GM12878 (cell line): ENCODE results near the gene SNCB. TPM values are rescaled to one million over a fixed set of nuclear protein-coding genes. Genes with fewer than 3 reads are reported as not detected.

Source experiments
- ATAC-seq: fragments of 200-7000 bp; cut with Tn5 transposase; 3 replicates; pipeline ENCODE4 v1.9.1; 2020; ENCODE audit warnings: mild to moderate bottlenecking, moderate library complexity
- BruUV-seq: library from RNA; stranded (reverse); fragments of 400-500 nt; replicated peaks from 2 replicates; lab custom pipeline; 2021; lab: Mats Ljungman, UMichigan
- CTCF ChIA-PET: fragments of 300-600 bp; sonication (Branson Sonifier 250); formaldehyde crosslinking; extraction: SDS; loops from one replicate; lab custom pipeline; 2021; ENCODE audit warnings: inconsistent platforms; lab: Yijun Ruan, JAX
- POLR2A ChIA-PET: fragments of 350-600 bp; formaldehyde crosslinking; extraction: SDS; loops from one replicate; lab custom pipeline; 2021; ENCODE audit warnings: inconsistent platforms; lab: Charles Lee
- RAD21 ChIA-PET: fragments of 300-600 bp; sonication (Branson Sonifier 250); formaldehyde crosslinking; loops from one replicate; lab custom pipeline; 2023; ENCODE audit warnings: antibody characterized with exemption; ENCODE audit not compliant: unreplicated experiment; lab: Charles Lee
- SMC1A ChIA-PET: fragments of 300-600 bp; sonication (Branson Sonifier 250); formaldehyde crosslinking; loops from one replicate; lab custom pipeline; 2023; ENCODE audit not compliant: unreplicated experiment, uncharacterized antibody; lab: Charles Lee
- DNase-seq: peaks from one replicate; pipeline ENCODE4 v3.0.0-alpha.2; 2011; ENCODE audit warnings: low read depth, low spot score
- FAIRE-seq: peaks from 3 replicates; lab custom pipeline; 2011; peaks lifted over from hg19 to GRCh38; lab: Jason Lieb, UNC
- H2AFZ ChIP-seq: 2 replicates; pipeline ENCODE4 v1.6.0; 2011; ENCODE audit warnings: low read depth, low read length, control low read depth; ENCODE audit not compliant: control insufficient read depth
- H3K27ac ChIP-seq: 2 replicates; pipeline ENCODE4 v1.5.1; 2011; ENCODE audit warnings: control low read depth; ENCODE audit not compliant: control insufficient read depth, insufficient read depth
- H3K27me3 ChIP-seq, 2 experiments: replicated peaks in 1 of 2; 2 replicates each; pipeline versions ENCODE4 v1.6.0 to v1.6.1; 2011; ENCODE audit warnings: low read length in 1 of 2; ENCODE audit not compliant: control insufficient read depth in 2 of 2, insufficient read depth in 2 of 2
- H3K36me3 ChIP-seq, 2 experiments: 2 replicates each; pipeline ENCODE4 v1.5.1; 2011; ENCODE audit warnings: low read length in 1 of 2; ENCODE audit not compliant: control insufficient read depth in 2 of 2, insufficient read depth in 2 of 2
- H3K4me1 ChIP-seq: 2 replicates; pipeline ENCODE4 v1.6.1; 2011; ENCODE audit warnings: mild to moderate bottlenecking, low read length, moderate library complexity, mixed read lengths; ENCODE audit not compliant: control insufficient read depth, insufficient read depth
- H3K4me2 ChIP-seq: 2 replicates; pipeline ENCODE4 v1.6.0; 2011; ENCODE audit warnings: control low read depth; ENCODE audit not compliant: control insufficient read depth, insufficient read depth
- H3K4me3 ChIP-seq: fragments of 200-600 bp; sonication (generic); 2 replicates; pipeline ENCODE4 v1.5.1; 2016
- H3K79me2 ChIP-seq: 2 replicates; pipeline ENCODE4 v1.6.0; 2011; ENCODE audit warnings: low read length; ENCODE audit not compliant: control insufficient read depth, insufficient read depth
- H3K9ac ChIP-seq: 2 replicates; pipeline ENCODE4 v1.8.0; 2011; ENCODE audit warnings: low read length, control low read depth, mixed read lengths; ENCODE audit not compliant: control insufficient read depth, insufficient read depth
- H3K9me3 ChIP-seq: replicated peaks from 3 replicates; pipeline ENCODE4 v1.5.1; 2011; ENCODE audit warnings: mild to moderate bottlenecking, low read length; ENCODE audit not compliant: control insufficient read depth, insufficient read depth
- H4K20me1 ChIP-seq: 2 replicates; pipeline ENCODE4 v1.6.0; 2011; ENCODE audit not compliant: control insufficient read depth, insufficient read depth
- BACH1 ChIP-seq: fragments of 450-650 bp; IDR thresholded peaks from 2 replicates; pipeline ENCODE4 v1.6.1; 2017; ENCODE audit warnings: mild to moderate bottlenecking, borderline replicate concordance
- WGBS: methylation state at CpG from one replicate; pipeline ENCODE4 v1.1.6; 2016; ENCODE audit warnings: low lambda C conversion rate; ENCODE audit not compliant: insufficient replicate concordance, insufficient coverage; ENCODE audit errors: missing lambda C conversion rate; 5-methylcytosine and 5-hydroxymethylcytosine counted together
- in situ Hi-C: fragments of 300-500 bp; cut with MboI; formaldehyde crosslinking; loops from 9 replicates; pipeline ENCODE4 v1.14.3; 2018; ENCODE audit warnings: mixed read lengths
- intact Hi-C: fragments of 100-400 bp; cut with micrococcal nuclease; formaldehyde crosslinking; loops from one replicate; pipeline ENCODE4 v1.14.2; 2022; ENCODE audit not compliant: unreplicated experiment
- polyA plus RNA-seq, 11 experiments: library from polyadenylated mRNA; depleted of rRNA in 4 of 11; unstranded in 6 of 11; stranded (reverse) in 5 of 11; fragments of >200 nt; fragmentation: Nextera tagmentation in 4 of 11; fragmentation: Illumina TruSeq in 1 of 11; extraction: Ambion mirVana in 4 of 11; extraction: Trizol in 1 of 11; gene quantifications; 1 replicate in 1 of 11; 2 replicates in 10 of 11; pipeline versions ENCODE4 v1.2.1 to v1.2.3, GENCODE V29; 2011 to 2016; ENCODE audit warnings: inconsistent platforms in 2 of 11, missing spikeins in 2 of 11, low read depth in 1 of 11
- total RNA-seq, 4 experiments: library from RNA; depleted of rRNA in 3 of 4; stranded (reverse); fragments of >200 nt in 3 of 4; fragmentation: Illumina TruSeq in 1 of 4; extraction: Trizol in 1 of 4; gene quantifications; 2 replicates each; pipeline versions ENCODE4 v1.2.1 to v1.2.3, GENCODE V29; 2013 to 2021
- TF ChIP-seq, protein P1 (sequence below): fragments of 450-650 bp; IDR thresholded peaks from 2 replicates; pipeline ENCODE4 v1.6.1; 2017; ENCODE audit warnings: mild to moderate bottlenecking, low read depth, inconsistent platforms; ENCODE audit not compliant: poor library complexity, severe bottlenecking

The SNCB gene
- total and polyA plus RNA-seq, 10 of the 15 experiments (the other 5 are each of a cell fraction or from before 2014, with no cell fraction given): 0.75 TPM; not detected in 9

GRCh38 chr5:176626876-176627236, 3.5 kb downstream of the SNCB start:
- TF ChIP-seq, protein P1, sequence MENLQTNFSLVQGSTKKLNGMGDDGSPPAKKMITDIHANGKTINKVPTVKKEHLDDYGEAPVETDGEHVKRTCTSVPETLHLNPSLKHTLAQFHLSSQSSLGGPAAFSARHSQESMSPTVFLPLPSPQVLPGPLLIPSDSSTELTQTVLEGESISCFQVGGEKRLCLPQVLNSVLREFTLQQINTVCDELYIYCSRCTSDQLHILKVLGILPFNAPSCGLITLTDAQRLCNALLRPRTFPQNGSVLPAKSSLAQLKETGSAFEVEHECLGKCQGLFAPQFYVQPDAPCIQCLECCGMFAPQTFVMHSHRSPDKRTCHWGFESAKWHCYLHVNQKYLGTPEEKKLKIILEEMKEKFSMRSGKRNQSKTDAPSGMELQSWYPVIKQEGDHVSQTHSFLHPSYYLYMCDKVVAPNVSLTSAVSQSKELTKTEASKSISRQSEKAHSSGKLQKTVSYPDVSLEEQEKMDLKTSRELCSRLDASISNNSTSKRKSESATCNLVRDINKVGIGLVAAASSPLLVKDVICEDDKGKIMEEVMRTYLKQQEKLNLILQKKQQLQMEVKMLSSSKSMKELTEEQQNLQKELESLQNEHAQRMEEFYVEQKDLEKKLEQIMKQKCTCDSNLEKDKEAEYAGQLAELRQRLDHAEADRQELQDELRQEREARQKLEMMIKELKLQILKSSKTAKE: no peak
- Histone ChIP-seq H3K9me3 (no peaks in the 10 kb centered on the region), H3K4me2 (no peak overlapping the region), H3K4me1 (no peaks in the 10 kb centered on the region; the same call in 1 of the 2 replicates), H3K9ac (no peak overlapping the region), H3K4me3 (no peak overlapping the region), H3K79me2 (no peaks in the 10 kb centered on the region), H2AFZ (no peak overlapping the region), H4K20me1 (0 out of 2 replicates have a peak, but pooled peaks cover 3% of the 10 kb centered on the region), H3K27me3 (peaks cover 7 to 11% of the 10 kb centered on the region in 2 experiments), H3K27ac (no peak overlapping the region), H3K36me3 (no peaks in the 10 kb centered on the region)
- in situ Hi-C loops: no loop called here
- intact Hi-C loops: no loop called here
- POLR2A ChIA-PET: no interaction called here
- BruUV-seq: no TSS peak
- CTCF ChIA-PET: no interaction called here
- SMC1A ChIA-PET: no interaction called here
- FAIRE-seq: no peak
- no peak for ATAC-seq
- RAD21 ChIA-PET: no interaction called here
- WGBS: 31% methylated on average over 7 of the region's 7 CpGs
- no peak for DNase-seq

GRCh38 chr5:176625966-176626875, 4.1 kb downstream of the SNCB start:
- no TSS peak for BruUV-seq
- H3K27me3 ChIP-seq: peaks cover 7 to 10% of the 10 kb centered on the region in 2 experiments
- H3K4me3 ChIP-seq: no peak overlapping the region
- FAIRE-seq (no peak), DNase-seq (no peak), ATAC-seq (no peak)
- H3K79me2 ChIP-seq: no peaks in the 10 kb centered on the region
- CTCF ChIA-PET: no interaction called here
- intact Hi-C loops (no loop called here), in situ Hi-C loops (no loop called here)
- H3K9ac ChIP-seq: no peak overlapping the region
- SMC1A ChIA-PET: no interaction called here
- no peaks in the 10 kb centered on the region; the same call in 1 of the 2 replicates for H3K4me1 ChIP-seq
- H4K20me1 ChIP-seq: 0 out of 2 replicates have a peak, but pooled peaks cover 3% of the 10 kb centered on the region
- H2AFZ ChIP-seq: no peak overlapping the region
- WGBS: 57% methylated on average over 24 of the region's 25 CpGs
- no peak for TF ChIP-seq BACH1
- POLR2A ChIA-PET: interaction anchor here (0.6 kb wide), 1 partner anchor 9 kb away, joined by 3 read pairs; no protein-coding TSS in a partner anchor
- RAD21 ChIA-PET: interaction anchor here (0.6 to 0.8 kb wide), 2 partner anchors 11 to 21 kb away, joined by 3 read pairs; partner anchors contain the start of gene TSPAN17
- H3K4me2 ChIP-seq: no peak overlapping the region
- no peaks in the 10 kb centered on the region for H3K9me3 ChIP-seq
- H3K36me3 ChIP-seq: no peaks in the 10 kb centered on the region
- no peak overlapping the region for H3K27ac ChIP-seq
